Vagina (tissue), 2 donors: ENCODE results near the gene TTL.
"Not testable (repeated sequence)": the region's sequence is repeated elsewhere in the genome, so short reads cannot be mapped to it uniquely, and the experiment has no call there.

ENCODE experiments used
- CTCF ChIP-seq, 3 experiments: fragments of 450-650 bp in 2 of 3; fragments of 200-600 bp in 1 of 3; sonication (generic) in 1 of 3; IDR thresholded peaks; one replicate each; pipeline ENCODE4 v1.5.1; 2017 to 2019; ENCODE audit warnings: antibody characterized with exemption in 3 of 3, mild to moderate bottlenecking in 2 of 3, moderate library complexity in 2 of 3
- POLR2A ChIP-seq, 2 donors: fragments of 450-650 bp; IDR thresholded peaks; one replicate each; pipeline ENCODE4 v1.6.1; 2017; ENCODE audit warnings: antibody characterized with exemption in 2 of 2, mild to moderate bottlenecking in 2 of 2, moderate library complexity in 2 of 2
- POLR2AphosphoS5 ChIP-seq, 2 donors: sonication (generic); formaldehyde crosslinking; IDR thresholded peaks; one replicate each; pipeline ENCODE4 v1.9.0; 2017; ENCODE audit warnings: antibody characterized with exemption in 2 of 2, mild to moderate bottlenecking in 2 of 2, low read depth in 1 of 2; ENCODE audit not compliant: insufficient read depth in 1 of 2

GRCh38 chr2:112437405-112437831, 44.5 kb upstream of the TTL start:
- TF ChIP-seq POLR2A (IDR thresholded peaks at IDR 0.05); CTCF (IDR thresholded peaks at IDR 0.05); POLR2AphosphoS5 (IDR thresholded peaks at IDR 0.05; ENCODE audit: insufficient read depth in 1 of 2, low read depth in 1 of 2): not testable (repeated sequence)
